ENCODE measurements around the gene ATP11A. TPM values are rescaled to one million over a fixed set of nuclear protein-coding genes. Genes with fewer than 3 reads are reported as not detected.

Gene ATP11A
- total and polyA plus RNA-seq, 9 donors, result 6.6 to 72.7 (median 34.9) TPM

GRCh38 chr13:112722433-112723263, 32.8 kb downstream of the ATP11A start:
- no peaks in the 10 kb centered on the region for H3K9me3 ChIP-seq
- H3K36me3 ChIP-seq, result no peaks in the 10 kb centered on the region
- H3K4me3 ChIP-seq, result no peak overlapping the region
- no peaks in the 10 kb centered on the region for H3K27me3 ChIP-seq
- peaks cover 9% of the 10 kb centered on the region for H3K4me1 ChIP-seq (ENCODE audit: insufficient read depth)
- H3K27ac ChIP-seq, result peak overlapping the region; percentile 23 to 87
- peak; percentile 69 to 81 (median 71) for DNase-seq
- TF ChIP-seq POLR2A (IDR thresholded peaks at IDR 0.05) (no peak), EP300 (IDR thresholded peaks at IDR 0.05) (no peak)
- TF ChIP-seq, protein P1, sequence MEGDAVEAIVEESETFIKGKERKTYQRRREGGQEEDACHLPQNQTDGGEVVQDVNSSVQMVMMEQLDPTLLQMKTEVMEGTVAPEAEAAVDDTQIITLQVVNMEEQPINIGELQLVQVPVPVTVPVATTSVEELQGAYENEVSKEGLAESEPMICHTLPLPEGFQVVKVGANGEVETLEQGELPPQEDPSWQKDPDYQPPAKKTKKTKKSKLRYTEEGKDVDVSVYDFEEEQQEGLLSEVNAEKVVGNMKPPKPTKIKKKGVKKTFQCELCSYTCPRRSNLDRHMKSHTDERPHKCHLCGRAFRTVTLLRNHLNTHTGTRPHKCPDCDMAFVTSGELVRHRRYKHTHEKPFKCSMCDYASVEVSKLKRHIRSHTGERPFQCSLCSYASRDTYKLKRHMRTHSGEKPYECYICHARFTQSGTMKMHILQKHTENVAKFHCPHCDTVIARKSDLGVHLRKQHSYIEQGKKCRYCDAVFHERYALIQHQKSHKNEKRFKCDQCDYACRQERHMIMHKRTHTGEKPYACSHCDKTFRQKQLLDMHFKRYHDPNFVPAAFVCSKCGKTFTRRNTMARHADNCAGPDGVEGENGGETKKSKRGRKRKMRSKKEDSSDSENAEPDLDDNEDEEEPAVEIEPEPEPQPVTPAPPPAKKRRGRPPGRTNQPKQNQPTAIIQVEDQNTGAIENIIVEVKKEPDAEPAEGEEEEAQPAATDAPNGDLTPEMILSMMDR (IDR thresholded peaks at IDR 0.05), result no peak
- intact Hi-C loops (cut with DNase I), result no loop called here
- WGBS, 3 donors, result 7 to 16% (median 8%) methylated on average over 19 of the region's 19 CpGs

DNA sequence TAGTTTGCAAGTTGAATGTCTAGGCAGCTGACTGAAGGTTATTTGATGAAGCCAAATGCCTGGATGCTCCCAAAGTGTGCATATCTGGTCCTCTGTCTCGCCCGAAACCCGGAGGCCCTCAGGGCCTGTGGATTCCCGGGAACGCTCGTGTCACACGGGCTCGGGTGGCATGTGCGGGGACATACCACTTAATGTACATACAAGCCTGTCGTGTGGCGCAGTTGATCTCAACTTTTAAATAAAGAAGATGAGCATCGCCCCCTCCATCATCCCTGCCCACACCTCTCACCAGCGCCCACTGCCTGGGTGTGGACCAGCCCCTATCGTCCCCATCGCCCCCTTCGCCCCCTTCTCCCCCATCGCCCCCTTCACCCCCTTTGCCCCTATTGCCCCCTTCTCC, 33.9 kb downstream of the ATP11A start:
- Histone ChIP-seq H3K9me3 (no peaks in the 10 kb centered on the region), H3K36me3 (no peaks in the 10 kb centered on the region), H3K27me3 (no peaks in the 10 kb centered on the region), H3K4me1 (ENCODE audit: insufficient read depth) (peaks cover 9% of the 10 kb centered on the region), H3K4me3 (no peak overlapping the region), H3K27ac (no peak overlapping the region)
- DNase-seq, result peak in 2 of 5 donors; percentile 29 to 42
- TF ChIP-seq, protein P1 (IDR thresholded peaks at IDR 0.05), result no peak
- no peak for TF ChIP-seq POLR2A (IDR thresholded peaks at IDR 0.05)
- TF ChIP-seq EP300 (IDR thresholded peaks at IDR 0.05), result no peak
- intact Hi-C loops (cut with DNase I), result no loop called here
- WGBS, 3 donors, result 95 to 97% (median 96%) methylated on average over 17 of the region's 17 CpGs

DNA sequence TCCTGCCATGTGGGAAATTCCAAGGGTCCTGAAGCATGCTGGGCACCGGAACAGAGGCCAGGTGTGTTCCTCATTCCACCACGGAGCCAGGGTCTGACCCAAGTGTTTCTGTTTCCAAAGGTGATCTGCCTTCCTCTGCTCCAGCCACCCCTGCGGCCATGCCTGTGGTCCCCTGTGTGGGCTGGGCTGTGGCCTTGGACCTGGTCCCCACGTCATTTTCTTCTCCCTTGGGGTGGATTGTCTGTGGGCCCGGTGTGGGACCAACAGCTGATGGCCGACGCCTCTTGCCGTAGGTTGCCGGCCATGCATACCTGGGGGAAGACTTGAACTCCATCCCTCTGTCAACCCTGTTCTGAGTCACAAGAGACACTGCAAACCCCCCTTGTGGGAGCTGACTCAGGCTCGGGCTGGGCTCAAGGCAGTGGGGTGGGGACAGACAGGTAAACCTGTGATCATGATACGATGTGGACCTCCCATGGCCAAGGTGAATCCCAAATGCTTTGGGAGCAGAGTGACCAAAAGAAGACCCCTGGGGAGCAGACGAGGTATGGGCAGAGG, 35.0 kb downstream of the ATP11A start:
- intact Hi-C loops (cut with DNase I), result no loop called here
- no peak overlapping the region for H3K4me3 ChIP-seq
- 95 to 97% (median 95%) methylated on average over 12 of the region's 12 CpGs for WGBS, 3 donors
- H3K4me1 ChIP-seq (ENCODE audit: insufficient read depth), result peaks cover 9% of the 10 kb centered on the region
- no peaks in the 10 kb centered on the region for H3K9me3 ChIP-seq
- peak in 2 of 5 donors; percentile 21 to 35 for DNase-seq
- H3K27ac ChIP-seq, result no peak overlapping the region
- H3K36me3 ChIP-seq, result no peaks in the 10 kb centered on the region
- no peak for TF ChIP-seq EP300 (IDR thresholded peaks at IDR 0.05)
- TF ChIP-seq, protein P1 (IDR thresholded peaks at IDR 0.05), result no peak
- TF ChIP-seq POLR2A (IDR thresholded peaks at IDR 0.05), result no peak
- H3K27me3 ChIP-seq, result no peaks in the 10 kb centered on the region

GRCh38 chr13:112725346-112726015, 35.6 kb downstream of the ATP11A start:
- no peak overlapping the region for H3K27ac ChIP-seq
- DNase-seq, result peak in 2 of 5 donors; percentile 25 to 32
- TF ChIP-seq, protein P1 (IDR thresholded peaks at IDR 0.05), result no peak
- no peak for TF ChIP-seq POLR2A (IDR thresholded peaks at IDR 0.05)
- no peak for TF ChIP-seq EP300 (IDR thresholded peaks at IDR 0.05)
- no peaks in the 10 kb centered on the region for H3K9me3 ChIP-seq
- intact Hi-C loops (cut with DNase I), result no loop called here
- no peaks in the 10 kb centered on the region for H3K27me3 ChIP-seq
- no peak overlapping the region for H3K4me3 ChIP-seq
- H3K36me3 ChIP-seq, result no peaks in the 10 kb centered on the region
- 83 to 90% (median 87%) methylated on average over 18 of the region's 18 CpGs for WGBS, 3 donors
- H3K4me1 ChIP-seq (ENCODE audit: insufficient read depth), result peaks cover 9% of the 10 kb centered on the region
